Mesenchymal stem cell (in vitro differentiated cells and primary cell): ENCODE data around the gene GATA1.

Experiments
- DNase-seq: peaks from one replicate; pipeline ENCODE4 v3.0.0-alpha.2; 2013
- H2AFZ ChIP-seq: one replicate; pipeline ENCODE4 v1.6.1; 2013; ENCODE audit warnings: low read depth, mild to moderate bottlenecking, control low read depth, inconsistent platforms, low read length, moderate library complexity
- H2AK5ac ChIP-seq: 2 replicates; pipeline ENCODE4 v1.6.1; 2013; ENCODE audit warnings: low read length, moderate library complexity, mild to moderate bottlenecking, inconsistent platforms; ENCODE audit not compliant: severe bottlenecking
- H2BK120ac ChIP-seq: one replicate; pipeline ENCODE4 v1.6.1; 2013; ENCODE audit warnings: low read depth, mild to moderate bottlenecking, inconsistent platforms, low read length, moderate library complexity
- H2BK12ac ChIP-seq, 2 experiments: one replicate each; pipeline ENCODE4 v1.6.1; 2013; ENCODE audit warnings: inconsistent platforms in 2 of 2, low read length in 2 of 2, mild to moderate bottlenecking in 2 of 2, moderate library complexity in 2 of 2, control low read depth in 1 of 2
- H2BK15ac ChIP-seq: one replicate; pipeline ENCODE4 v1.6.1; 2013; ENCODE audit warnings: mild to moderate bottlenecking, low read depth, inconsistent platforms; ENCODE audit not compliant: poor library complexity, severe bottlenecking
- H2BK5ac ChIP-seq: 2 replicates; pipeline ENCODE4 v1.6.1; 2013; ENCODE audit warnings: low read depth, mild to moderate bottlenecking, low read length, control low read depth, inconsistent platforms; ENCODE audit not compliant: poor library complexity, severe bottlenecking
- H3K14ac ChIP-seq, 2 experiments: one replicate each; pipeline ENCODE4 v1.6.1; 2013; ENCODE audit warnings: inconsistent platforms in 2 of 2, low read length in 2 of 2, control low read depth in 1 of 2, mild to moderate bottlenecking in 1 of 2, moderate library complexity in 1 of 2
- H3K18ac ChIP-seq, 2 experiments: one replicate each; pipeline ENCODE4 v1.6.1; 2013; ENCODE audit warnings: inconsistent platforms in 2 of 2, low read length in 2 of 2, control low read depth in 1 of 2, low read depth in 1 of 2, mild to moderate bottlenecking in 1 of 2
- H3K23ac ChIP-seq, 2 experiments: one replicate each; pipeline ENCODE4 v1.6.1; 2013; ENCODE audit warnings: inconsistent platforms in 2 of 2, low read length in 2 of 2, mild to moderate bottlenecking in 2 of 2, moderate library complexity in 2 of 2, control low read depth in 1 of 2
- H3K27ac ChIP-seq: 2 replicates; pipeline ENCODE4 v1.5.1; 2013; ENCODE audit warnings: mild to moderate bottlenecking, moderate library complexity, low read length, control low read depth, inconsistent platforms; ENCODE audit not compliant: poor library complexity, severe bottlenecking
- H3K27me3 ChIP-seq, 2 experiments: 2 replicates each; pipeline versions ENCODE4 v1.6.1 to v1.7.0; 2013; ENCODE audit warnings: low read length in 2 of 2, mild to moderate bottlenecking in 2 of 2, moderate library complexity in 2 of 2, control low read depth in 1 of 2, inconsistent platforms in 1 of 2; ENCODE audit not compliant: control insufficient read depth in 1 of 2, insufficient read depth in 1 of 2
- H3K36me3 ChIP-seq, 2 experiments: 2 replicates each; pipeline versions ENCODE4 v1.6.1 to v1.7.0; 2013; ENCODE audit warnings: low read length in 2 of 2, control low read depth in 1 of 2, inconsistent platforms in 1 of 2, low read depth in 1 of 2, mild to moderate bottlenecking in 1 of 2; ENCODE audit not compliant: insufficient read depth in 2 of 2, control insufficient read depth in 1 of 2
- H3K4ac ChIP-seq, 2 experiments: one replicate each; pipeline ENCODE4 v1.6.1; 2013; ENCODE audit warnings: inconsistent platforms in 2 of 2, low read length in 2 of 2, mild to moderate bottlenecking in 2 of 2, moderate library complexity in 2 of 2, control low read depth in 1 of 2, low read depth in 1 of 2
- H3K4me1 ChIP-seq: 2 replicates; pipeline ENCODE4 v1.6.1; 2013; ENCODE audit warnings: low read depth, low read length, control low read depth; ENCODE audit not compliant: control insufficient read depth, insufficient read depth
- H3K4me2 ChIP-seq: 2 replicates; pipeline ENCODE4 v1.6.1; 2013; ENCODE audit warnings: low read length, mild to moderate bottlenecking, inconsistent platforms; ENCODE audit not compliant: poor library complexity, severe bottlenecking
- H3K4me3 ChIP-seq, 2 experiments: 2 replicates each; pipeline versions ENCODE4 v1.5.1 to v1.7.0; 2013; ENCODE audit warnings: low read length in 2 of 2, mild to moderate bottlenecking in 2 of 2, control low read depth in 1 of 2, low read depth in 1 of 2; ENCODE audit not compliant: insufficient read depth in 1 of 2
- H3K79me1 ChIP-seq: replicated peaks from 2 replicates; pipeline ENCODE4 v1.6.1; 2013; ENCODE audit warnings: mild to moderate bottlenecking, control low read depth, low read length, inconsistent platforms; ENCODE audit not compliant: poor library complexity, severe bottlenecking
- H3K9ac ChIP-seq: 2 replicates; pipeline ENCODE4 v1.7.0; 2013; ENCODE audit warnings: mild to moderate bottlenecking, low read length, moderate library complexity
- H3K9me3 ChIP-seq: 2 replicates; pipeline ENCODE4 v1.7.0; 2013; ENCODE audit warnings: mild to moderate bottlenecking, low read length; ENCODE audit not compliant: control insufficient read depth
- H4K8ac ChIP-seq: one replicate; pipeline ENCODE4 v1.6.1; 2013; ENCODE audit warnings: inconsistent platforms, mild to moderate bottlenecking, low read length, moderate library complexity
- H4K91ac ChIP-seq: one replicate; pipeline ENCODE4 v1.6.1; 2013; ENCODE audit warnings: mild to moderate bottlenecking, low read length, inconsistent platforms
- WGBS: methylation state at CpG from one replicate; pipeline ENCODE4 v1.1.7; 2013; ENCODE audit warnings: mixed read lengths; 5-methylcytosine and 5-hydroxymethylcytosine counted together

The GATA1 gene

DNA sequence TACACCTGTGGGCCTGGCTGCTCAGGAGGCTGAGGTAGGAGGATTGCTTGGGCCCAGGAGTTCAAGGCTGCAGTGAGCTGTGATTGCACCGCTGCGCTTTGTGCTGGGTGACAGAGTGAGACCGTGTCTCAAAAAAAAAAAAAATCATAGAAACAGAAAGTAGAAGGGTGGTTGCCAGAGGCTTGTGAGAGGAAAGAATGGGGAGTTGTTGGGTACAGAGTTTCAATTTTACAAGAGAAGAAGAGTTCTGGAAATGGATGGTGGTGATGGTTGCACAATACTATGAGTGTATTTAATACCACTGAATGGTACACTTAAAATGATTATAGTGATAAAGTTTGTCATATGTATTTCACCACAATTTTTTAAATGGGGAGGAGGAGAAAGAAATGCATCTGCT lies 35.0 kb upstream of the GATA1 start:
- 59% methylated on average over 3 of the region's 3 CpGs for WGBS
- no peak for DNase-seq
- H3K9me3 ChIP-seq: no peaks in the 10 kb centered on the region
- H3K27me3 ChIP-seq: peaks cover 0 to 47% of the 10 kb centered on the region in 2 experiments
- no peak overlapping the region for H3K27ac ChIP-seq
- H3K9ac ChIP-seq: no peak overlapping the region
- H2BK120ac ChIP-seq: no peak overlapping the region
- H3K4me3 ChIP-seq: no peak overlapping the region
- no peak overlapping the region for H2AK5ac ChIP-seq
- no peak overlapping the region for H2AFZ ChIP-seq
- no peak overlapping the region for H3K23ac ChIP-seq
- no peak overlapping the region for H4K91ac ChIP-seq
- no peak overlapping the region for H2BK5ac ChIP-seq
- H2BK15ac ChIP-seq: no peak overlapping the region
- H3K18ac ChIP-seq: no peak overlapping the region
- no peaks in the 10 kb centered on the region for H3K4me1 ChIP-seq
- no peaks in the 10 kb centered on the region for H3K36me3 ChIP-seq
- no peak overlapping the region for H2BK12ac ChIP-seq
- no peak overlapping the region for H3K4ac ChIP-seq
- no peak overlapping the region for H3K4me2 ChIP-seq
- no peak overlapping the region for H3K14ac ChIP-seq
- no peaks in the 10 kb centered on the region for H3K79me1 ChIP-seq
- H4K8ac ChIP-seq: no peak overlapping the region

DNA sequence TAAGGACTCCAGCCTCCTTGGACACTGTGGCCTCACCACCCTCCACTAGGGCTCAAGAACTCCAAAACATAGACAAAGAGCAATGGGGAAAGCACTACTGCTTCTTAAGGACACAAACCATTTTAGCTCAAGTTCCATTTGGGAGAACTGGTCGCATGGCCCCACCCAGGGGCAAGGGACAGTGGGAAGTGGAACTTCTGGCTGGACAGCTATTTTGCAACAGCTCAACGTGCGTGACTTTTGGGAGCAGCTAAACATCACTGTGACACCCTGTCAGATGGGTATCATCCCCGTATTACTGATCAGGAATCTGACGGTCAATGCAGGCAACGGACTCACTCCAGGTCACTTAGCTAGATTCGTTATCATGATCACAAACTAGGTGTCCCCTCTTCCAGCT lies 33.9 kb upstream of the GATA1 start:
- Histone ChIP-seq H3K9me3 (no peaks in the 10 kb centered on the region), H3K4ac (no peak overlapping the region), H2AFZ (no peak overlapping the region), H3K18ac (no peak overlapping the region), H3K4me3 (no peak overlapping the region), H3K36me3 (no peaks in the 10 kb centered on the region), H2BK12ac (no peak overlapping the region), H3K4me2 (no peak overlapping the region), H2BK120ac (no peak overlapping the region), H3K14ac (no peak overlapping the region), H2BK5ac (no peak overlapping the region), H3K27me3 (peaks cover 0 to 45% of the 10 kb centered on the region in 2 experiments), H4K91ac (no peak overlapping the region), H3K79me1 (no peaks in the 10 kb centered on the region), H2BK15ac (no peak overlapping the region), H3K4me1 (no peaks in the 10 kb centered on the region), H3K23ac (no peak overlapping the region), H3K9ac (no peak overlapping the region), H2AK5ac (no peak overlapping the region), H3K27ac (no peak overlapping the region), H4K8ac (no peak overlapping the region)
- WGBS: 87% methylated on average over 7 of the region's 7 CpGs
- no peak for DNase-seq

DNA sequence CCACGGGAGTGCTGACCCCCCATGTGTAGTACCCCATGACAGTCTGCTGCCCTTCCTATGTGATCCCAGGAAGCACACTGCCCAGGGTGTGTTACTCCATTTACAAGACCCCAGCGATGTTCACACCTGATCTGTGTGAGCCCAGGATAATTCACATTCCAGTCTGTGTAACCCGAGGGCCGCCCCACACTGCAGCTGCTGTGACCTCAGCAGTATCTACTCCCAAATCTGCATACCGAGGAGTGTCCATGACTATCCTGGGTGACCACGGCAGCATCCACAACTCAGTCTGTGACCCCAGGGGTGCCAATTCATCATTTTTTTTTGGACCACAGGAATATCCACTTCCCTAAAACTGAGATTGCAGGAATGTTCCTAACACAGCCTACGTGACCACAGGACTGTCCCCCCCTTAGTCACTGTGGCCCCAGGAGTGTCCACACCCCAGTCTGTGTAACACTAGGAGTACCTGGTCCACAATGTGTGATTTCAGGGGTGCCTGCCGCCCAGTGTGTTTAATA lies 32.6 kb upstream of the GATA1 start:
- no peak overlapping the region for H3K4ac ChIP-seq
- H3K23ac ChIP-seq: no peak overlapping the region
- H3K27me3 ChIP-seq: peaks cover 0 to 52% of the 10 kb centered on the region in 2 experiments
- no peak overlapping the region for H4K91ac ChIP-seq
- H3K27ac ChIP-seq: no peak overlapping the region
- no peak overlapping the region for H2BK120ac ChIP-seq
- 85% methylated on average over 7 of the region's 8 CpGs for WGBS
- no peaks in the 10 kb centered on the region for H3K36me3 ChIP-seq
- no peak for DNase-seq
- H2BK15ac ChIP-seq: no peak overlapping the region
- no peak overlapping the region for H2BK5ac ChIP-seq
- H3K9ac ChIP-seq: no peak overlapping the region
- no peak overlapping the region for H2BK12ac ChIP-seq
- H3K14ac ChIP-seq: no peak overlapping the region
- no peak overlapping the region for H3K4me2 ChIP-seq
- no peaks in the 10 kb centered on the region for H3K79me1 ChIP-seq
- H3K18ac ChIP-seq: no peak overlapping the region
- H2AFZ ChIP-seq: no peak overlapping the region
- H3K9me3 ChIP-seq: no peaks in the 10 kb centered on the region
- H2AK5ac ChIP-seq: no peak overlapping the region
- H3K4me1 ChIP-seq: no peaks in the 10 kb centered on the region
- H3K4me3 ChIP-seq: no peak overlapping the region
- no peak overlapping the region for H4K8ac ChIP-seq

DNA sequence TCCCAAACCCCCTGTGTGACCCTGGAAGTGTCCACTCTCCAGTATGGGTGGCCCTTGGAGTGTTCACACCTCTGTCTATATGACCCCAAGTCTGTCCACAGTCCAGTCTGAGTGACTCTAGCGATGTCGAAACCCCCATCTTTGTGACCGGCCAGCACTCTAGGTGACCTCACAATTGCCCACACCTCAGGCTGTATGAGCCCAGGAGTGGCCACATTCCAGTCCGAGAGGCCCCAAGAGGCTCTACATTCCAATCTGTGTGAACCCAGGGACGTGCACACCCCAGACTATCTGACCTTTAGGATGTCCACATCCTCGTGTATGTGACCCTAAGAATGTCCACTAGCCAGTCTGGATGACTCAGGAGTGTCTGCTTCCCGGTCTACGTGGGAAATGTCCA lies 32.2 kb upstream of the GATA1 start:
- Histone ChIP-seq H3K4me3 (no peak overlapping the region), H3K9ac (no peak overlapping the region), H2BK12ac (no peak overlapping the region), H3K27me3 (peaks cover 0 to 55% of the 10 kb centered on the region in 2 experiments), H3K4me2 (no peak overlapping the region), H3K79me1 (no peaks in the 10 kb centered on the region), H3K4me1 (no peaks in the 10 kb centered on the region), H3K23ac (no peak overlapping the region), H4K8ac (no peak overlapping the region), H2AFZ (no peak overlapping the region), H3K18ac (no peak overlapping the region), H3K36me3 (no peaks in the 10 kb centered on the region), H3K4ac (no peak overlapping the region), H3K27ac (no peak overlapping the region), H3K14ac (no peak overlapping the region), H2BK5ac (no peak overlapping the region), H2AK5ac (no peak overlapping the region), H2BK15ac (no peak overlapping the region), H3K9me3 (no peaks in the 10 kb centered on the region), H4K91ac (no peak overlapping the region), H2BK120ac (no peak overlapping the region)
- WGBS: 67% methylated on average over 8 of the region's 8 CpGs
- no peak for DNase-seq
